ENCODE data around the gene ABHD6.
"Not testable (repeated sequence)": the region's sequence is repeated elsewhere in the genome, so short reads cannot be mapped to it uniquely, and the experiment has no call there.

ABHD6 gene, protein sequence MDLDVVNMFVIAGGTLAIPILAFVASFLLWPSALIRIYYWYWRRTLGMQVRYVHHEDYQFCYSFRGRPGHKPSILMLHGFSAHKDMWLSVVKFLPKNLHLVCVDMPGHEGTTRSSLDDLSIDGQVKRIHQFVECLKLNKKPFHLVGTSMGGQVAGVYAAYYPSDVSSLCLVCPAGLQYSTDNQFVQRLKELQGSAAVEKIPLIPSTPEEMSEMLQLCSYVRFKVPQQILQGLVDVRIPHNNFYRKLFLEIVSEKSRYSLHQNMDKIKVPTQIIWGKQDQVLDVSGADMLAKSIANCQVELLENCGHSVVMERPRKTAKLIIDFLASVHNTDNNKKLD

DNA sequence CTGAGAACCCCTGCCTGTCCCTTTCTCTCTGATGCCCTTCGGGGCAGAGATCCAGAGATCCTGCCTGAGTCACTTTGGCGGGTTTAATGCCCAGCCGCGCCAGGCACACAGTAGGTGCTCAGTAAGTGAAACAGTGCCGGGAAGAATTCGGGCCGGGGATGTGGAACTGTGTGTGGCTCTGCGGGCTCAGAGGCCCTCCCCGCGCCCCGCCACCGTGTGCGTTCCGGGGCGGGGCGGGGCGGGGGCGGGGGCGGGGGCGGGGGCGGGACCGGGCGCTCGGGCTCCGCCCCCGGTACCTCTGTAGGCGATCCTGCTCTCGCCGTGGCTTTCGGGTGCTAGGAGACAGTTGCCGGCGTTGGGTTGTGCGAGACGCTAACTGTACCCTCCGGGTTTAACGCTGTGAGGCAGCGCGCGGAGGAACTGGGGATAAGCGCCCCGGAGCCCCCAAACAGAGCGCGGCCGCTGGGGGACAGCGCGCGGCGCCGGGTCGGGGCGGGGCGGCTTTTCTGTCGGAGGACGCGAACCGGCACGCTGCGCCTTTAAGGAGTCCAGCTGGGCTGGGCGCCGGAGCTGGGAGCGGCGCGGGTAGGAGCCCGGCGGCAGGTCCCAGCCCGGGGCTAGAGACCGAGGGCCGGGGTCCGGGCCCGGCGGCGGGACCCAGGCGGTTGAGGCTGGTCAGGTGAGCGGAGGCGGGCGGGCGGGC is at the start of gene ABHD6:
Gene ABHD6, plus strand, starts transcription at position 555 of the 703 bp plus-strand sequence. CDS start 18,795 bp downstream, outside the sequence.
- in situ Hi-C loops (cut with HindIII; ENCODE audit: low sequenced_read_pairs): no loop called here

DNA sequence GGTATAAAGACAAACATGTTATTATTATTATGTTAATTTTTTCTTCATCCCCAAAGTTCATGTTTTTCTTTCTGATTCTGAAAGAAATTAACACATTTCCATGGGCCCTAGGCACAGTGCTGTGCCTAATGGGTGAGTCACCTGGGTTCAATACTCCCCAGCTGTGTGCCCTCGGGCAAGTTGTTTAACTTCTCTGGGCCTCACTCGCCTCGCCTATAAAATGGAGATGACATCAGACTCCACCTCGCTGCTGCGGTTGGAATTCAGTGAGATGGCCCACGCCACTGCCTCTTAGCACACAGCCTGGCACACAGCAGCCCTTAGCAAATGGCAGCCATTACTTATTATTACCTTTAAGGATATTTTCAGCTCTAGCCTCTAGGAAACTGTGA is 49.4 kb upstream of the ABHD6 start:
- in situ Hi-C loops (cut with HindIII; ENCODE audit: low sequenced_read_pairs): loop anchor here (25.0 kb wide), 1 partner anchor 224 kb away; no protein-coding TSS in a partner anchor

- in situ Hi-C loops (cut with HindIII; ENCODE audit: low sequenced_read_pairs): loop anchor here (25.0 kb wide), 1 partner anchor 223 kb away; no protein-coding TSS in a partner anchor
Measured at GRCh38 chr3:58188921-58189451, 48.6 kb upstream of the ABHD6 start.

DNA sequence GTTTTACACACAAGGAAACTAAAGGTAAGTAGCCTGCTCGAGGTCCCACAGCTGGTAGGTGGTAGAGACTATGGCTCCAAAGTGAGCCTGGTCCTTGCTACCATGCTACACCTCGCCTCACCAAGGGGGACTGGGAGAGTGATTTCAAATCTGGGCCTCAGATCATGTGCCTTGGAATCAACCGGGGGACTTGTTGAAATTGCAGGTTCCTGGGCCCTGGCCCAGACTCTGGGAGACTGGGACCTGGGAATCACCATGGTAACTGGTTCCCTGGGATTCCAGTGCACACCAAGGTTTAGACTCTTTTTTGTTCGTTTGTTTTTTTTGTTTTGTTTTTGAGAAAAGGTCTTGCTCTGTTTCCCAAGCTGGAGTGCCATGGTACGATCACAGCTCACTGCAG is 47.9 kb upstream of the ABHD6 start:
- in situ Hi-C loops (cut with HindIII; ENCODE audit: low sequenced_read_pairs): loop anchor here (5.0 to 25.0 kb wide), 2 partner anchors 113 to 223 kb away; no protein-coding TSS in a partner anchor

DNA sequence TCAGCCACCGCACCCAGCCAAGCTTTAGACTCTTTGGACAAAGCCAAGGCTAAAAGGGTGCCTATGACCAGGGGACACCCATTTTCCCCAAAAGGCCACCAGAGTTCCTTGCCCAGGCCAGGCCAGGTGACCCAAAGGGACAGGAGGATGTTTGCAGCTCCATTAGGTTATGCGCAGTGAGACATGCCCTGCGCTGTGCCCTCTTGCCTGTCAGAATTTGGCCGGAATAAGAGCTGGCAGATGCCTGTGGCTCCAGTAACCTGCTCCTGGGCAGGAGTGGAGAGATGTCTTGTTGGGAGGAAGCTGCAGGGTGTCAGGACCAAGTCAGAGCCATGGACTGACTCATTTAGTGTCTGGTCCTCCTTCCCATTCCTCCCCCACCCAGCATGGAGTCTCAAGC is 47.3 kb upstream of the ABHD6 start:
- in situ Hi-C loops (cut with HindIII; ENCODE audit: low sequenced_read_pairs): loop anchor here (5.0 to 25.0 kb wide), 2 partner anchors 112 to 222 kb away; no protein-coding TSS in a partner anchor

GRCh38 chr3:58190882-58191281 is 46.7 kb upstream of the ABHD6 start:
- in situ Hi-C loops (cut with HindIII; ENCODE audit: low sequenced_read_pairs): loop anchor here (5.0 to 25.0 kb wide), 2 partner anchors 111 to 221 kb away; no protein-coding TSS in a partner anchor

DNA sequence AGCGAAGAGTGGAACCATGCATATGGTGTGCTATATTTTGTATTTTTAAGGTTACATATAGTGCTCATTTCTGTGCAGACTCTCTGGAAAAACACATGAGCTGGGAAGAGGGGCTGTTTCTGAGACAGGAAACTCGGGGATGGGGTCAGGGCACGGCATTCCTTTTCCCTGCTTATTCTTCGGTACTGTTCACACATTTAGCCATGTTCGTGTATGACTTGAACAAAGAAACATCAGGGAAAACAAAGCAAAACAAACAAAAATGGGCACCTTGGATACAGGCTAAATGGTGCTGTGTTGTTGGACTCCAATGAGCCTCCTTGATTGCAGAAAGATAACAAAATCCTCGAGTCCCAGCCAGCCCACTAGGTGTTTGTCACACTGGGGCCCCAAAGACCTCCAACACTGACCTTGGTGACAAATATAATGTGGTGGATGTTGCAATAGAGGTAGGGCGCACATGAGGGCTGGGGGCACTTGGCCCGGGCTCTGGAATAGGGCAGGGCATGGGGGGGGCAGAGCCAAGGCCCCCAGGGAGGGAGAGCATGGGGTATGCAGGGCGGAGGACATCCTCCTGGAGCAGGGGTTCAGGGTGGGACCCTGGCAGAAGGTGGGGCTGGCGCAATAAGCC is 46.1 kb upstream of the ABHD6 start:
- in situ Hi-C loops (cut with HindIII; ENCODE audit: low sequenced_read_pairs): loop anchor here (5.0 to 25.0 kb wide), 2 partner anchors 111 to 221 kb away; no protein-coding TSS in a partner anchor

DNA sequence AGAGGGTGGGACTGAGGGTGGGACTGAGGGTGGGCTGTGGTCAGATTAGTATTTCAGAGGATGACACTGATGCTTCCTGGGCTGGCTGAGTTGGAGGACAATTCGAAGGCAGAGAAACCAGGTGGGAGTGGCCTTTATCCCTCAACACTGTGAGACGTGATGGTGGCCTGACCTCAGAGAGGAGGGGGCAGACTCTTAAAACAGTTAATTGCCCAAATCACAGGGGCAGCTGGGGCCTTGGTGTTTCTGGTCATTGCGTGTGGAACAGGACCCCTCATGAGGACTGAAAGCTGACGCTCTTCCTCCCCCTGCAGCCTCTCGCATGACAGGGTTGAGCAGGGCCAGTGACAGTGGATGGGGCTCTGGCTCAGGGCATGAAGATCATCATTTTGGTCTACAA is 45.5 kb upstream of the ABHD6 start:
- in situ Hi-C loops (cut with HindIII; ENCODE audit: low sequenced_read_pairs): loop anchor here (5.0 to 25.0 kb wide), 2 partner anchors 110 to 220 kb away; no protein-coding TSS in a partner anchor

DNA sequence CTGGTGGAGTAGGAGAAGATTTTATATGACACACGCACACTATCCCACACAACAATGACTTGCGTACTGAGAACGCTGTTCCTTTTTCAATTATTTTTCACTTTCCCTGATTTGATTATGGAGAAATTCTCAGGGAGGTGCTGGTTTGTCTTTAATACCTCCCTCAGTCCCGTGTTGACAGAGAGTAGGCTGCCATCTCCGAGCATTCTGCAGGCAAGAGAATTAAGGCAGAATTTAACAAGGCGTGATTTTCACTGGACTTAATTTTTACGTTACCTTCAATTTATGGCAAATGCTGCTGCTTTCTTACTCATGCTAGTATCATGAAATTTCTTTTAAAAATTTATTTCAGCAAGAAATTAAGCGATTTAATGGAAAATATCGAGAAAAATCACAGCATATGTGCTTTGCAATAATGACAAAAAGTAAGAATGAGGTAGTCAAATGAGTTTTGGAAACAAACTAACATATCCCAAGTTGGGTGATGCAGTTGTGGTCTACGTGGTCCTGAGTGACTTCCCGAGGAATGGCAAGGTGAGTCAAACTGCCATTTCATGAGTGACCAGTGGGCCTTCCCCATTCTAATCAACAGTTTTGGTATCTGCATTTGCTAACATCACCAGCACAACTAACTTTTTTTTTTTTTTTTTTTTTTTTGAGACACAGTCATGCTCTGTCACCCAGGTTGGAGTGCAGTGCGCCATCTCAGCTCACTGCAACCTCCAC is 43.7 kb upstream of the ABHD6 start:
- in situ Hi-C loops (cut with HindIII; ENCODE audit: low sequenced_read_pairs): loop anchor here (5.0 to 25.0 kb wide), 2 partner anchors 108 to 218 kb away; no protein-coding TSS in a partner anchor

GRCh38 chr3:58197588-58197987 is 40.0 kb upstream of the ABHD6 start:
- in situ Hi-C loops (cut with HindIII; ENCODE audit: low sequenced_read_pairs): loop anchor here (25.0 kb wide), 1 partner anchor 215 kb away; no protein-coding TSS in a partner anchor

GRCh38 chr3:58198362-58198761 is 39.2 kb upstream of the ABHD6 start:
- in situ Hi-C loops (cut with HindIII; ENCODE audit: low sequenced_read_pairs): loop anchor here (25.0 kb wide), 1 partner anchor 214 kb away; no protein-coding TSS in a partner anchor

- in situ Hi-C loops (cut with HindIII; ENCODE audit: low sequenced_read_pairs): loop anchor here (25.0 kb wide), 1 partner anchor 213 kb away; no protein-coding TSS in a partner anchor
Measured at GRCh38 chr3:58198804-58199203, 38.8 kb upstream of the ABHD6 start.

- in situ Hi-C loops (cut with HindIII; ENCODE audit: low sequenced_read_pairs): no loop called here
Measured at GRCh38 chr3:58200121-58200709, 37.4 kb upstream of the ABHD6 start.

GRCh38 chr3:58200846-58201355 is 36.7 kb upstream of the ABHD6 start:
- in situ Hi-C loops (cut with HindIII; ENCODE audit: low sequenced_read_pairs): no loop called here

DNA sequence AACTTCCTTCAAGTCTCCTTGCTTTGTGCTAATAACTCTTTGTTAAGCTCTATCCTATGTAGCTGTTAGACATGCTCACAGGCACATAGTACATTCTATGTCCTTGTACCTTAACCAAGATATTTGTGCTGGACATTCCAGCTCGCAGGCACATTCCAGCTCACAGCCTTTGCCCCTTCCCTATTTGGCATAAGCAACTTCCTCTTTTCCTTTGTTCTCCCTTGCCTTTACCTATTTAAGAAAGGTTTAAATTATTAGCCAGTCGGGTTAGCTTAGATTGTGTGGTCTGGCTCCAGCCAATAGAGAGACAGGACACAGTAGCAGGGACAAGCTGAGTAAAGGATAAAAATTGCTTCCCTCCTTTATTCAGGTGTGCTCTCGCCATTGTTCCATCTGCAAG is 36.1 kb upstream of the ABHD6 start:
- in situ Hi-C loops (cut with HindIII; ENCODE audit: low sequenced_read_pairs): not testable (repeated sequence)

DNA sequence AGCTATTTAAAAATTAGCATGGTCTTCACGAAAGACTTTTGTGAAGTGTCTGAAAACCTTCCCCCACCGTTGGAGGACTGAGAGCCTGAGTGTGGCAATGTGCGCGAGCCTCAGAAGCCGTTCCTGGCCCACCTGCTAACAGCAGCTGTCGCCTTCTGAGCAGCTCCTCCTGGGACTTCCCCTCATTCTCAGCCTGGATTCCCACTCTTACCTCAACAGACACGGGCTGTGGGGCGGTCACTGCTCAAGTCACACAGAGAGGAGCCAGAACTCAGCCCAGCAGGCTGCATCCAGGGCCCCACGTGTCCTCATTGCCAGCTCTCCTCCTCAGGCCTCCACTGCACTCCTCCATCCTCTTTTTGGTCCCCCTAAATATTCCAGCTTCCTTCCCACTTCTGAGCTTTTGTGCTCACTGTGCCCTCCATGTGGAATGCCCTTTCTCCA is 34.7 kb upstream of the ABHD6 start:
- in situ Hi-C loops (cut with HindIII; ENCODE audit: low sequenced_read_pairs): no loop called here

- in situ Hi-C loops (cut with HindIII; ENCODE audit: low sequenced_read_pairs): no loop called here
Measured at GRCh38 chr3:58203541-58203940, 34.1 kb upstream of the ABHD6 start.

DNA sequence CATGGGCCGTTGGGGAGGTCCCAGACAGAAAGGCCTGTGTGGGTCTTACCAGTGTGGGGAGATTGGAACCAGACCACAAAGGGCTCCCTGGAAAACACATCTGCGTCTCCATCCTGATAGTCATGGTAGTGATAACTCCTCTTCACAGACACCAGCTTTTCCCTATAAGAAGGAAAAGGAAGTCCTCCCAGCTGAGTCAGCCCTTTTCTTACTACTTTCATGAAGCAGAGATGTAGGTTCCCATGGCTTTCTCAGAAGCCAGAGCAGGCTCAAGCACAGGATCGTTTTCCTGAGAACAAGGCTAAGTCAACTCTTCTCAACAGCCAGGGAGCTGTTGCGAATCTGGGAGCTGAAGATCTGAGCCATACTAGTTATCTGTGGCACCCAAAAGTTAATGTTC is 32.9 kb upstream of the ABHD6 start:
- in situ Hi-C loops (cut with HindIII; ENCODE audit: low sequenced_read_pairs): no loop called here

DNA sequence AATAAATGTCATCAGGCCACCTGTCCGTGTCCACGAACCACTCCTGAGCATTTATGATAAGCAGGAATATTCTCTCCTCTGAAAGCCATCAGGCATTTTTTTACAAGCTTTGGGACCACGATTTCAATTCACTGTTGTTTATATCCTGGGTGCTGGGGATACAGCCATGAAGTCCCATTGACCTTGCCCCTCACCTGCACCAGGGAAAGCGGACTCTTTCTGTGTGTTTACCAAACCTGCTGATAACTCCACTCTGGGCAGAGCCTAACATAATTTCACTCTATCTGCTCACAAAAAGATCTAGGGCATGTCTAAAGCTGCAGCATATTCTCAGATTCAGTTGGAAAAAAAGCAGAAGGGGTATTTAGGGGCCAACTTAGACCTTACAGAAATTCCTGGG is 31.6 kb upstream of the ABHD6 start:
- in situ Hi-C loops (cut with HindIII; ENCODE audit: low sequenced_read_pairs): no loop called here

Measured in endothelial cell of hepatic sinusoid (primary cell).